Measurements from ENCODE around the gene GABRR1. TPM values are rescaled to one million over a fixed set of nuclear protein-coding genes. Genes with fewer than 3 reads are reported as not detected.
"Not testable (repeated sequence)": the region's sequence is repeated elsewhere in the genome, so short reads cannot be mapped to it uniquely, and the experiment has no call there.

GABRR1 gene
- total RNA-seq, 1 donor from 2014 or later = not detected

- POLR2A ChIA-PET = no interaction called here
- H3K4me3 Mint-ChIP-seq = no peak overlapping the region
Observed at GRCh38 chr6:89242574-89243330, 25.6 kb upstream of the GABRR1 start.

GRCh38 chr6:89239338-89239737 is 22.2 kb upstream of the GABRR1 start:
- Mint-ChIP-seq H3K4me1 (peaks cover 13% of the 10 kb centered on the region), H3K9me3 (peaks cover 1% of the 10 kb centered on the region), H3K4me3 (no peak overlapping the region), H3K27ac (no peak overlapping the region), H3K36me3 (ENCODE audit: low read depth) (no peaks in the 10 kb centered on the region), H3K27me3 (peaks cover 18% of the 10 kb centered on the region)
- intact Hi-C loops (cut with micrococcal nuclease) = no loop called here
- POLR2A ChIA-PET = no interaction called here
- DNase-seq (no peak), ATAC-seq (ENCODE audit: low read depth) (no peak)
- TF ChIP-seq, protein P1, sequence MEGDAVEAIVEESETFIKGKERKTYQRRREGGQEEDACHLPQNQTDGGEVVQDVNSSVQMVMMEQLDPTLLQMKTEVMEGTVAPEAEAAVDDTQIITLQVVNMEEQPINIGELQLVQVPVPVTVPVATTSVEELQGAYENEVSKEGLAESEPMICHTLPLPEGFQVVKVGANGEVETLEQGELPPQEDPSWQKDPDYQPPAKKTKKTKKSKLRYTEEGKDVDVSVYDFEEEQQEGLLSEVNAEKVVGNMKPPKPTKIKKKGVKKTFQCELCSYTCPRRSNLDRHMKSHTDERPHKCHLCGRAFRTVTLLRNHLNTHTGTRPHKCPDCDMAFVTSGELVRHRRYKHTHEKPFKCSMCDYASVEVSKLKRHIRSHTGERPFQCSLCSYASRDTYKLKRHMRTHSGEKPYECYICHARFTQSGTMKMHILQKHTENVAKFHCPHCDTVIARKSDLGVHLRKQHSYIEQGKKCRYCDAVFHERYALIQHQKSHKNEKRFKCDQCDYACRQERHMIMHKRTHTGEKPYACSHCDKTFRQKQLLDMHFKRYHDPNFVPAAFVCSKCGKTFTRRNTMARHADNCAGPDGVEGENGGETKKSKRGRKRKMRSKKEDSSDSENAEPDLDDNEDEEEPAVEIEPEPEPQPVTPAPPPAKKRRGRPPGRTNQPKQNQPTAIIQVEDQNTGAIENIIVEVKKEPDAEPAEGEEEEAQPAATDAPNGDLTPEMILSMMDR (IDR thresholded peaks at IDR 0.05) = no peak
- CTCF ChIA-PET = no interaction called here

More at GRCh38 chr6:89242574-89243330, 25.6 kb upstream of the GABRR1 start:
- Mint-ChIP-seq H3K27ac (no peak overlapping the region), H3K9me3 (peaks cover 3% of the 10 kb centered on the region), H3K27me3 (peaks cover 13% of the 10 kb centered on the region), H3K4me1 (peaks cover 13% of the 10 kb centered on the region), H3K36me3 (ENCODE audit: low read depth) (no peaks in the 10 kb centered on the region)
- TF ChIP-seq, protein P1 (IDR thresholded peaks at IDR 0.05) = no peak
- ATAC-seq (ENCODE audit: low read depth) (no peak), DNase-seq (no peak)
- intact Hi-C loops (cut with micrococcal nuclease) = loop anchor here (1.0 to 2.0 kb wide), 3 partner anchors 120 to 260 kb away; no protein-coding TSS in a partner anchor
- CTCF ChIA-PET = interaction anchor here (1.2 to 2.3 kb wide), 3 partner anchors 12 to 260 kb away, joined by 3 to 25 read pairs (median 19); no protein-coding TSS in a partner anchor

- POLR2A ChIA-PET = no interaction called here
- no peak for DNase-seq
- Mint-ChIP-seq H3K9me3 (peaks cover 2% of the 10 kb centered on the region), H3K4me1 (peaks cover 12% of the 10 kb centered on the region), H3K4me3 (no peak overlapping the region), H3K36me3 (ENCODE audit: low read depth) (no peaks in the 10 kb centered on the region), H3K27me3 (peaks cover 34% of the 10 kb centered on the region), H3K27ac (no peak overlapping the region)
- intact Hi-C loops (cut with micrococcal nuclease) = no loop called here
- CTCF ChIA-PET = no interaction called here
- ATAC-seq (ENCODE audit: low read depth) = no peak
- TF ChIP-seq, protein P1 (IDR thresholded peaks at IDR 0.05) = no peak
Observed at GRCh38 chr6:89237158-89237557, 20.0 kb upstream of the GABRR1 start.

DNA sequence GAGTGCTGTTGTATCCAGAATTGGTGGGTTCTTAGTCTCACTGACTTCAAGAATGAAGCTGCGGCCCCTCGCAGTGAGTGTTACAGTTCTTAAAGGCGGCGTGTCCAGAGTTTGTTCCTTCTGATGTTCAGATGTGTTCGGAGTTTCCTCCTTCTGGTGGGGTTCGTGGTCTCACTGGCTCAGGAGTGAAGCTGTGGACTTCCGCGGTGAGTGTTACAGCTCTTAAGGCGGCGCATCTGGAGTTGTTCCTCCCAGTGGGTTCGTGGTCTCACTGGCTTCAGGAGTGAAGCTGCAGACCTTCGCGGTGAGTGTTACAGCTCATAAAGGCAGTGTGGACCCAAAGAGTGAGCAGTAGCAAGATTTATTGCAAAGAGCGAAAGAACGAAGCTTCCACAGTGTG is 16.4 kb upstream of the GABRR1 start:
- Mint-ChIP-seq H3K27me3 (peaks cover 33% of the 10 kb centered on the region), H3K4me3 (peak overlapping the region; percentile 66)
- intact Hi-C loops (cut with micrococcal nuclease); H3K4me1 Mint-ChIP-seq; CTCF ChIA-PET; ATAC-seq (ENCODE audit: low read depth); H3K36me3 Mint-ChIP-seq (ENCODE audit: low read depth); DNase-seq; POLR2A ChIA-PET; H3K27ac Mint-ChIP-seq; H3K9me3 Mint-ChIP-seq: not testable (repeated sequence)

GRCh38 chr6:89222712-89223039 is 5.5 kb upstream of the GABRR1 start:
- TF ChIP-seq, protein P1 (IDR thresholded peaks at IDR 0.05) = no peak
- ATAC-seq (ENCODE audit: low read depth) = no peak
- no peak overlapping the region for H3K4me3 Mint-ChIP-seq
- H3K36me3 Mint-ChIP-seq (ENCODE audit: low read depth) = no peaks in the 10 kb centered on the region
- H3K4me1 Mint-ChIP-seq = no peaks in the 10 kb centered on the region
- DNase-seq = no peak
- H3K9me3 Mint-ChIP-seq = no peaks in the 10 kb centered on the region
- H3K27me3 Mint-ChIP-seq = peaks cover 7% of the 10 kb centered on the region
- POLR2A ChIA-PET = no interaction called here
- no peak overlapping the region for H3K27ac Mint-ChIP-seq
- CTCF ChIA-PET = no interaction called here
- intact Hi-C loops (cut with micrococcal nuclease) = no loop called here

Measured in activated B cell treated with CpG ODN at 0.5 μM for 24 hours (primary cell).